Body of pancreas (tissue), 4 donors: ENCODE measurements around the gene NDST3. TPM values are rescaled to one million over a fixed set of nuclear protein-coding genes. Genes with fewer than 3 reads are reported as not detected.

Experiments used
- ATAC-seq: fragments of 150-250 bp; one replicate; pipeline ENCODE4 v1.9.1; 2016
- DNase-seq, 4 donors: peaks; one replicate each; pipeline ENCODE4 v3.0.0-alpha.2; 2019
- H3K27ac ChIP-seq, 4 donors: fragments of 200-600 bp; sonication (generic); 1 replicate in 3 of 4; 2 replicates in 1 of 4; pipeline versions ENCODE4 v1.5.1 to v1.6.1; 2016 to 2019; ENCODE audit warnings: mild to moderate bottlenecking in 1 of 4, mixed read lengths in 1 of 4, moderate library complexity in 1 of 4
- H3K27me3 ChIP-seq, 2 donors: fragments of 200-600 bp; sonication (generic); one replicate each; pipeline ENCODE4 v1.6.0; 2016; ENCODE audit warnings: mild to moderate bottlenecking in 1 of 2
- H3K36me3 ChIP-seq, 2 donors: fragments of 200-600 bp; sonication (generic); replicated peaks in 1 of 2; 2 replicates each; pipeline ENCODE4 v1.5.1; 2016; ENCODE audit warnings: low read depth in 2 of 2; ENCODE audit not compliant: insufficient read depth in 1 of 2
- H3K4me1 ChIP-seq: fragments of 200-600 bp; sonication (generic); one replicate; pipeline ENCODE4 v1.6.0; 2016
- H3K4me3 ChIP-seq, 2 donors: fragments of 200-600 bp; sonication (generic); 1 replicate in 1 of 2; 2 replicates in 1 of 2; pipeline ENCODE4 v1.5.1; 2016 to 2019
- H3K9me3 ChIP-seq, 3 donors: fragments of 200-600 bp; sonication (generic); 1 replicate in 2 of 3; 2 replicates in 1 of 3; pipeline ENCODE4 v1.5.1; 2016
- CTCF ChIP-seq, 7 experiments: fragments of 450-650 bp in 4 of 7; fragments of 200-600 bp in 3 of 7; sonication (generic) in 3 of 7; IDR thresholded peaks; one replicate each; pipeline ENCODE4 v1.5.1; 2016 to 2019; ENCODE audit warnings: antibody characterized with exemption in 7 of 7
- POLR2A ChIP-seq, 3 donors: fragments of 450-650 bp; IDR thresholded peaks; one replicate each; pipeline ENCODE4 v1.6.1; 2016; ENCODE audit warnings: antibody characterized with exemption in 3 of 3, mild to moderate bottlenecking in 2 of 3
- WGBS, 2 donors: methylation state at CpG; one replicate each; pipeline ENCODE4 v1.1.5; 2017; 5-methylcytosine and 5-hydroxymethylcytosine counted together
- intact Hi-C: fragments of 100-400 bp; cut with DNase I; formaldehyde crosslinking; loops from one replicate; pipeline ENCODE4 v1.15.1; 2023
- total RNA-seq, 2 donors: library from RNA; depleted of rRNA; stranded (reverse); fragments of >200 nt; gene quantifications; one replicate each; pipeline ENCODE4 v1.1.0, GENCODE V29; 2016

The NDST3 gene
- total RNA-seq, 2 donors from 2014 or later: not detected

GRCh38 chr4:118268780-118269179 is 234.5 kb downstream of the NDST3 start:
- Histone ChIP-seq H3K4me3 (no peak overlapping the region), H3K4me1 (no peaks in the 10 kb centered on the region)

GRCh38 chr4:118270492-118270891 is 236.2 kb downstream of the NDST3 start:
- intact Hi-C loops: no loop called here
- no peak for ATAC-seq
- Histone ChIP-seq H3K27ac (no peak overlapping the region), H3K36me3 (no peaks in the 10 kb centered on the region), H3K4me1 (no peaks in the 10 kb centered on the region), H3K9me3 (no peaks in the 10 kb centered on the region), H3K4me3 (no peak overlapping the region), H3K27me3 (no peaks in the 10 kb centered on the region)
- no peak for DNase-seq
- WGBS, 2 donors: 0 to 1% methylated on average over 2 of the region's 2 CpGs
- peak in 6 of 7 experiments; percentile 57 to 65 (median 60) for TF ChIP-seq CTCF (IDR thresholded peaks at IDR 0.05)
- TF ChIP-seq POLR2A (IDR thresholded peaks at IDR 0.05): no peak

More at GRCh38 chr4:118268780-118269179, 234.5 kb downstream of the NDST3 start:
- intact Hi-C loops: no loop called here
- WGBS, 2 donors: 58 to 65% methylated on average over 3 of the region's 3 CpGs
- TF ChIP-seq CTCF (IDR thresholded peaks at IDR 0.05) (no peak), POLR2A (IDR thresholded peaks at IDR 0.05) (no peak)
- Histone ChIP-seq H3K27ac (no peak overlapping the region), H3K9me3 (no peaks in the 10 kb centered on the region), H3K27me3 (no peaks in the 10 kb centered on the region), H3K36me3 (no peaks in the 10 kb centered on the region)
- ATAC-seq (no peak), DNase-seq (no peak)

- 73 to 83% methylated on average over 2 of the region's 2 CpGs for WGBS, 2 donors
Observed at GRCh38 chr4:118271788-118272187, 237.5 kb downstream of the NDST3 start.

GRCh38 chr4:118273642-118274041 is 239.4 kb downstream of the NDST3 start:
- Histone ChIP-seq H3K27ac (no peak overlapping the region), H3K4me1 (peaks cover 19% of the 10 kb centered on the region), H3K27me3 (no peaks in the 10 kb centered on the region), H3K9me3 (no peaks in the 10 kb centered on the region), H3K4me3 (no peak overlapping the region), H3K36me3 (no peaks in the 10 kb centered on the region)
- TF ChIP-seq POLR2A (IDR thresholded peaks at IDR 0.05): no peak
- TF ChIP-seq CTCF (IDR thresholded peaks at IDR 0.05): no peak
- ATAC-seq (no peak), DNase-seq (no peak)
- intact Hi-C loops: no loop called here
- WGBS, 2 donors: 62 to 67% methylated on average over 1 of the region's 1 CpG

More at GRCh38 chr4:118271788-118272187, 237.5 kb downstream of the NDST3 start:
- ATAC-seq: no peak
- intact Hi-C loops: no loop called here
- Histone ChIP-seq H3K4me3 (no peak overlapping the region), H3K27me3 (no peaks in the 10 kb centered on the region), H3K27ac (no peak overlapping the region), H3K4me1 (peaks cover 8% of the 10 kb centered on the region), H3K36me3 (no peaks in the 10 kb centered on the region), H3K9me3 (no peaks in the 10 kb centered on the region)
- TF ChIP-seq POLR2A (IDR thresholded peaks at IDR 0.05): no peak
- no peak for TF ChIP-seq CTCF (IDR thresholded peaks at IDR 0.05)
- DNase-seq: no peak

- TF ChIP-seq CTCF (IDR thresholded peaks at IDR 0.05) (no peak), POLR2A (IDR thresholded peaks at IDR 0.05) (no peak)
Observed at GRCh38 chr4:118276580-118276979, 242.3 kb downstream of the NDST3 start.

More at GRCh38 chr4:118276580-118276979, 242.3 kb downstream of the NDST3 start:
- ATAC-seq: no peak
- Histone ChIP-seq H3K27ac (peak overlapping the region in 1 of 4 donors; percentile 97), H3K27me3 (no peaks in the 10 kb centered on the region), H3K4me1 (peaks cover 40% of the 10 kb centered on the region), H3K4me3 (no peak overlapping the region), H3K9me3 (no peaks in the 10 kb centered on the region), H3K36me3 (no peaks in the 10 kb centered on the region)
- WGBS, 2 donors: 42 to 43% methylated on average over 2 of the region's 2 CpGs
- no peak for DNase-seq
- intact Hi-C loops: no loop called here
